ENCODE results near the gene RAB9A.
A peak's percentile ranks its signal among the peaks of the same experiment; 100 is the strongest.
"Not testable (repeated sequence)": the region's sequence is repeated elsewhere in the genome, so short reads cannot be mapped to it uniquely, and the experiment has no call there.

The RAB9A gene

GRCh38 chrX:13703135-13703534 is 14.2 kb downstream of the RAB9A start:
- no peak for DNase-seq

DNA sequence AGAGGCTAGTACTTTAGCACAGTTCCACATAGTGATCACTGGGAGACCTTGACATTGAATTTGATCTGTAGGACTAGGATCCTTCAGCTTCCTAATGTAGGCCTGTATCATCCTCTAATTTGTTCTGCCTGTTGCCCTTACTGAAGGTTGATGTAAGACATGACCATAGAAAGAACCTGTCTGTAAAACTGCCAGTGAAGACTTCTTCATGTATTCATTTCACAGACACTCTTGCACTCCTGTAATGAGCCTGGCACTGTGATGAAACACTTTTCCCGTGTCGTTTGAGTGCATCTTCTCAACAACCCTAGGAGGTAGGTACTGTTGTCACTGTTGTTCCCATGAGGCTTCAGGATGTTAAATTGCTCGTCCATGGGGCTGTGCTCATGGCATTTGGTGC is 14.7 kb downstream of the RAB9A start:
- no peak for DNase-seq

GRCh38 chrX:13711141-13711540 is 22.2 kb downstream of the RAB9A start:
- DNase-seq, result no peak

DNA sequence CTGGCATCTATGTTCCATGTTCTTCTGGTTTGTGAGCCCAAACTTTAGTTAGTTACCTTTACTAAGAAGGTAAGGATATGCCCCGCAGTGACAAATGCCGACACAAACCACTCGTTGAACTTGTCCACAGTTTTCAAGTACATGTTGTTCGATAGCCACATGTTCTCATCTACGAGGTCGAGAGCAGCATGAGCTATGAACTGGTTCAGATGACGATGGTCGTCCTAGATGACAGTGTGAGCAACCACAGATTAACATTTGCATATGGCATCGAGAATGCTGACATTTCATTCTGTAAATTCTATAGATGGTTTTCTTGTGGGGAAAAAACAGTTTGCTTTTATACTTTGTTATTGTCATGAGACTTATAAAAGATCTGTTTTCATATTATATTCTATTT is 27.5 kb downstream of the RAB9A start:
- DNase-seq, result no peak

- DNase-seq, result no peak
Observed at GRCh38 chrX:13716905-13717304, 28.0 kb downstream of the RAB9A start.

- DNase-seq, result no peak
Observed at GRCh38 chrX:13717700-13718472, 29.0 kb downstream of the RAB9A start.

GRCh38 chrX:13719192-13719856 is 30.4 kb downstream of the RAB9A start:
- DNase-seq, result no peak

GRCh38 chrX:13721371-13721770 is 32.4 kb downstream of the RAB9A start:
- DNase-seq, result no peak

GRCh38 chrX:13721819-13722519 is 33.0 kb downstream of the RAB9A start:
- peak; percentile 65 for DNase-seq

GRCh38 chrX:13724878-13725277 is 36.0 kb downstream of the RAB9A start:
- not testable (repeated sequence) for DNase-seq

DNA sequence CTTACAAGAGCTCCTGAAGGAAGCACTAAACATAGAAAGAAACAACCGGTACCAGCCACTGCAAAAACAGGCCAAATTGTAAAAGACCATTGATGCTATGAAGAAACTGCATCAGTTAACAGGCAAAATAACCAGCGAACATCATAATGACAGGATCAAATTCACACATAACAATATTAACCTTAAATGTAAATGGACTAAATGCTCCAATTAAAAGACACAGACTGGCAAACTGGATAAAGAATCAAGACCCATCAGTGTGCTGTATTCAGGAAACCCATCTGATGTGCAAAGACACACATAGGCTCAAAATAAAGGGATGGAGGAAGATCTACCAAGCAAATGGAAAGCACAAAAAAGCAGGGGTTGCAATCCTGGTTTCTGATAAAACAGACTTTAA is 37.7 kb downstream of the RAB9A start:
- not testable (repeated sequence) for DNase-seq

- DNase-seq, result not testable (repeated sequence)
Observed at GRCh38 chrX:13730523-13730922, 41.6 kb downstream of the RAB9A start.

- DNase-seq, result no peak
Observed at GRCh38 chrX:13732246-13733067, 43.5 kb downstream of the RAB9A start.

DNA sequence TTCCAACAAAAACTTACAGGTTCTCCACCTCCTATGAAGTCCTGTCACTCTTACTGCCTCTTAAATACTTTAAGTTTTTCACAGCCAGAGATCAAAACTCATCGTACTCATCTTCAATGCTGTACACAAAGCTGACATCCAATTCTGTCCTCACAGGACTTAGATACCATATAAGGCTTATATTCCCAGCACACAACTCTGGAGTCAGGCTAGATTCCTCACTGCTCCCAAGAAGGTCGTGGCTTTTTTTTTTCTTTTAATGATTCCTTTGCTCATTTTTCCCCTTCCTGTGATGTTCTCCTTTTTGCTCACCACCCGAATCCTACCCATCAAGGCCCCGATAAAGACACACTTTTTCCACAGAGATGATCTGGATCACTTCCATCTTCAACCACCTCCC is 44.6 kb downstream of the RAB9A start:
- DNase-seq, result no peak

- peak; percentile 95 for DNase-seq
Observed at GRCh38 chrX:13734278-13735172, 45.6 kb downstream of the RAB9A start, which contains the start of the genes OFD1 and TRAPPC2. Gene OFD1, plus strand, starts transcription at chrX:13734748. Its CDS starts 324 bp downstream, at chrX:13735072. Gene TRAPPC2, minus strand, starts transcription at chrX:13734620. Its CDS starts 14,657 bp downstream, at chrX:13719963.

- no peak for DNase-seq
Observed at GRCh38 chrX:13741695-13742094, 52.8 kb downstream of the RAB9A start.

GRCh38 chrX:13742397-13743176 is 53.7 kb downstream of the RAB9A start:
- DNase-seq, result peak; percentile 27

- peak; percentile 63 for DNase-seq
Observed at GRCh38 chrX:13747836-13748235, 58.9 kb downstream of the RAB9A start.

DNA sequence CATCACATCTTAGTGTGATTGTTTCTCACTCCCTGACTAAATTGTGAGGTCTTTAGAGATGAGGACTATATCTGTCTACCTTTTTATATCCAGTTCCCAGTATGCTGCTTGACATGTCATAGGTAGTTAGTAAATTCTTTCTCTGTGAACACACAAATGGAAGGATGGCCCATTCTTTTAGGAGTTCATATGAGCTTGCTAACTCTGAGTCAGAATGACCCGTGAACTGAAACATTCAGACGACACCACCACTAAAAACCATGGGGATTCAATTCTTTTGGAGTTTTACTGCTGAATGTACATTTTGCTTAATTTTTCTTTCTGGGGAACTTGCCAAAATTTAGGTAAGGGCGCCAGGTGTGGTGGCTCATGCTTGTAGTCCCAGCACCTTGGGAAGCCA is 59.6 kb downstream of the RAB9A start:
- no peak for DNase-seq

DNA sequence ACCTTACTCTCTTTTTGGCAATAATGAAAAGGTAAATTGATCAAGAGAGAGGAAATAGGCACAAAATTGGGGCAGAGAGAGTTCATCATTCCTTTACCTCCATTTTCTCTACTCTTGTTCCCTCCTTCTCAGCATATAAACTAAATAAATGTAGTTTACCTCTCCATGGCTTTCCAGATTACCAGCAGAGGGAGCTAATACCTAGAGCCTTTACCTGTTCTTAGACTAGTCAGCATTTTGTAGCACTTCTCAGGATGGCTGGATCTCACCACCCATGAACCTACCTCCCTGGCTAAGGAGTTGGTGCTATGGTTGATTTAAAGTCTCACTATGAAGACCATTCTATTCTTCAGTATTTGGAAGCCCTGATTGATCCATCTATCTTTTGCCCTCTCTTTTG is 61.3 kb downstream of the RAB9A start:
- DNase-seq, result peak; percentile 52

- no peak for DNase-seq
Observed at GRCh38 chrX:13750812-13751211, 61.9 kb downstream of the RAB9A start.

Data from hematopoietic multipotent progenitor cell treated with erythropoietin and hydrocortisone succinate and interleukin-3 and kit ligand, for 8 days (in vitro differentiated cells).